H1 (cell line): ENCODE measurements around the gene PEX16. TPM values are rescaled to one million over a fixed set of nuclear protein-coding genes. Genes with fewer than 3 reads are reported as not detected.

Source experiments
- CTCF ChIA-PET: fragments of 300-600 bp; sonication (Branson Sonifier 250); formaldehyde crosslinking; loops from one replicate; lab custom pipeline; 2021; ENCODE audit not compliant: partially characterized antibody; lab: Charles Lee
- POLR2A ChIA-PET: fragments of 300-600 bp; sonication (Branson Sonifier 250); formaldehyde crosslinking; loops from one replicate; lab custom pipeline; 2021; ENCODE audit warnings: inconsistent platforms; ENCODE audit not compliant: partially characterized antibody; lab: Charles Lee
- DNase-seq, 2 experiments: peaks; one replicate each; pipeline versions ENCODE4 v3.0.0 to v3.0.0-alpha.2; 2010 to 2022; ENCODE audit warnings: low spot score in 2 of 2, low read depth in 1 of 2, mixed read lengths in 1 of 2
- FAIRE-seq: peaks from 2 replicates; lab custom pipeline; 2011; peaks lifted over from hg19 to GRCh38; lab: Jason Lieb, UNC
- H2AFZ ChIP-seq: 2 replicates; pipeline ENCODE4 v1.8.1; 2012; ENCODE audit warnings: low read length, inconsistent platforms
- H2AK5ac ChIP-seq: 2 replicates; pipeline ENCODE4 v1.6.1; 2013; ENCODE audit warnings: low read depth, low read length
- H2BK120ac ChIP-seq: replicated peaks from 2 replicates; pipeline ENCODE3; 2013; ENCODE audit warnings: low read depth, low read length, inconsistent platforms
- H2BK12ac ChIP-seq: 2 replicates; pipeline ENCODE4 v1.6.1; 2013; ENCODE audit warnings: low read depth, low read length
- H2BK15ac ChIP-seq: 2 replicates; pipeline ENCODE4 v1.6.1; 2013; ENCODE audit warnings: low read length
- H2BK20ac ChIP-seq: 2 replicates; pipeline ENCODE4 v1.6.1; 2013; ENCODE audit warnings: low read length
- H2BK5ac ChIP-seq: 2 replicates; pipeline ENCODE4 v1.6.1; 2013; ENCODE audit warnings: low read depth, low read length
- H3K14ac ChIP-seq: 2 replicates; pipeline ENCODE4 v1.6.1; 2013; ENCODE audit warnings: inconsistent platforms; ENCODE audit not compliant: insufficient read length
- H3K18ac ChIP-seq: 2 replicates; pipeline ENCODE4 v1.6.1; 2013; ENCODE audit warnings: low read length; ENCODE audit errors: extremely low read depth
- H3K23ac ChIP-seq: 2 replicates; pipeline ENCODE4 v1.6.1; 2013; ENCODE audit warnings: inconsistent platforms; ENCODE audit not compliant: insufficient read length
- H3K23me2 ChIP-seq: 2 replicates; pipeline ENCODE4 v1.6.1; 2013; ENCODE audit warnings: low read depth, low read length
- H3K27ac ChIP-seq: 2 replicates; pipeline ENCODE4 v1.6.1; 2011; ENCODE audit warnings: low read depth, low read length, inconsistent platforms
- H3K27me3 ChIP-seq, 4 experiments: replicated peaks in 1 of 4; 1 replicate in 1 of 4; 2 replicates in 3 of 4; pipeline versions ENCODE4 v1.6.1 to v1.8.1; 2011 to 2013; ENCODE audit warnings: low read length in 3 of 4, mild to moderate bottlenecking in 3 of 4, inconsistent platforms in 2 of 4, mixed read lengths in 2 of 4, moderate library complexity in 1 of 4; ENCODE audit not compliant: control insufficient read depth in 3 of 4, insufficient read depth in 3 of 4; ENCODE audit errors: extremely low read depth in 1 of 4
- H3K36me3 ChIP-seq, 4 experiments: 2 replicates each; pipeline versions ENCODE4 v1.6.1 to v1.8.1; 2011 to 2013; ENCODE audit warnings: mild to moderate bottlenecking in 4 of 4, low read length in 3 of 4, moderate library complexity in 2 of 4, control low read depth in 1 of 4, inconsistent platforms in 1 of 4; ENCODE audit not compliant: insufficient read depth in 4 of 4, control insufficient read depth in 2 of 4
- H3K4ac ChIP-seq: replicated peaks from 2 replicates; pipeline ENCODE3; 2013; ENCODE audit warnings: low read length, low read depth, mixed read lengths, inconsistent platforms; ENCODE audit not compliant: insufficient read length
- H3K4me1 ChIP-seq, 4 experiments: replicated peaks in 1 of 4; 1 replicate in 1 of 4; 2 replicates in 3 of 4; pipeline versions ENCODE4 v1.6.1 to v1.8.1; 2011 to 2013; ENCODE audit warnings: low read length in 3 of 4, inconsistent platforms in 2 of 4, mixed read lengths in 1 of 4; ENCODE audit not compliant: insufficient read depth in 4 of 4, control insufficient read depth in 3 of 4
- H3K4me2 ChIP-seq, 2 experiments: 2 replicates each; pipeline versions ENCODE4 v1.6.1 to v1.8.1; 2011 to 2013; ENCODE audit warnings: low read depth in 2 of 2, low read length in 2 of 2, control low read depth in 1 of 2, inconsistent platforms in 1 of 2, mild to moderate bottlenecking in 1 of 2; ENCODE audit not compliant: insufficient read depth in 1 of 2
- H3K4me3 ChIP-seq, 4 experiments: fragments of 200-600, 300-600 bp in 1 of 4; sonication (generic), shearing (Covaris generic), sonication (Bioruptor Twin) in 1 of 4; 2 replicates each; pipeline versions ENCODE4 v1.5.1 to v1.8.1; 2011 to 2016; ENCODE audit warnings: low read length in 4 of 4, low read depth in 3 of 4, control low read depth in 2 of 4, inconsistent platforms in 2 of 4, mild to moderate bottlenecking in 2 of 4, mixed read lengths in 1 of 4, moderate library complexity in 1 of 4; ENCODE audit not compliant: insufficient read depth in 2 of 4; ENCODE audit errors: extremely low read depth in 1 of 4
- H3K56ac ChIP-seq: replicated peaks from 2 replicates; pipeline ENCODE3; 2013; ENCODE audit warnings: low read depth, mild to moderate bottlenecking, mixed read lengths, low read length, inconsistent platforms; ENCODE audit not compliant: insufficient read length
- H3K79me1 ChIP-seq: 2 replicates; pipeline ENCODE4 v1.6.1; 2013; ENCODE audit warnings: low read depth, low read length, control low read depth
- H3K79me2 ChIP-seq, 2 experiments: 2 replicates each; pipeline versions ENCODE4 v1.6.1 to v1.8.1; 2012 to 2013; ENCODE audit warnings: low read length in 2 of 2, mild to moderate bottlenecking in 2 of 2, inconsistent platforms in 1 of 2; ENCODE audit not compliant: insufficient read depth in 2 of 2, control insufficient read depth in 1 of 2
- H3K9ac ChIP-seq, 4 experiments: replicated peaks in 1 of 4; 1 replicate in 1 of 4; 2 replicates in 3 of 4; pipeline versions ENCODE4 v1.6.1 to v1.8.1; 2011 to 2013; ENCODE audit warnings: low read depth in 3 of 4, low read length in 3 of 4, control low read depth in 2 of 4, mild to moderate bottlenecking in 2 of 4, moderate library complexity in 2 of 4, inconsistent platforms in 1 of 4; ENCODE audit errors: extremely low read depth in 1 of 4
- H3K9me3 ChIP-seq, 2 experiments: 2 replicates each; pipeline versions ENCODE4 v1.6.1 to v1.8.1; 2012 to 2013; ENCODE audit warnings: mild to moderate bottlenecking in 2 of 2, moderate library complexity in 2 of 2, control low read depth in 1 of 2, inconsistent platforms in 1 of 2, low read depth in 1 of 2, low read length in 1 of 2, mixed read lengths in 1 of 2; ENCODE audit not compliant: insufficient read depth in 2 of 2
- H4K20me1 ChIP-seq, 2 experiments: replicated peaks in 1 of 2; 2 replicates each; pipeline versions ENCODE3 to v1.8.1; 2011 to 2013; ENCODE audit warnings: inconsistent platforms in 2 of 2, low read length in 2 of 2, mild to moderate bottlenecking in 1 of 2; ENCODE audit not compliant: insufficient read depth in 2 of 2, control insufficient read depth in 1 of 2
- H4K5ac ChIP-seq: 2 replicates; pipeline ENCODE4 v1.6.1; 2013; ENCODE audit warnings: low read length, low read depth, mixed read lengths, inconsistent platforms; ENCODE audit not compliant: insufficient read length
- H4K8ac ChIP-seq: 2 replicates; pipeline ENCODE4 v1.8.0; 2013; ENCODE audit warnings: mild to moderate bottlenecking, moderate library complexity, low read length, inconsistent platforms; ENCODE audit not compliant: insufficient read depth; ENCODE audit errors: extremely low read depth
- H4K91ac ChIP-seq: replicated peaks from 2 replicates; pipeline ENCODE3; 2013; ENCODE audit warnings: low read length, mixed read lengths, inconsistent platforms; ENCODE audit not compliant: insufficient read length
- BACH1 ChIP-seq: IDR thresholded peaks from 2 replicates; pipeline ENCODE4 v1.6.1; 2012; ENCODE audit warnings: low read length, improper control_type of control experiment
- GABPA ChIP-seq: IDR thresholded peaks from 2 replicates; pipeline ENCODE4 v1.6.1; 2011; ENCODE audit warnings: mild to moderate bottlenecking, low read length, moderate library complexity, borderline replicate concordance; ENCODE audit not compliant: insufficient read depth
- KDM4A ChIP-seq: IDR thresholded peaks from one replicate; pipeline ENCODE4 v1.7.1; 2012; ENCODE audit warnings: low read depth, mild to moderate bottlenecking, moderate library complexity, low read length, inconsistent platforms; ENCODE audit not compliant: severe bottlenecking
- RBBP5 ChIP-seq: IDR thresholded peaks from 2 replicates; pipeline ENCODE4 v1.7.1; 2012; ENCODE audit warnings: low read depth, mild to moderate bottlenecking, inconsistent platforms, low read length, moderate library complexity, borderline replicate concordance
- SIRT6 ChIP-seq: IDR thresholded peaks from one replicate; pipeline ENCODE4 v1.7.1; 2012; ENCODE audit warnings: low read length, inconsistent platforms
- SRF ChIP-seq: IDR thresholded peaks from 2 replicates; pipeline ENCODE4 v1.6.1; 2011; ENCODE audit warnings: mild to moderate bottlenecking, low read depth, low read length, moderate library complexity
- WGBS, 2 experiments: shearing (Covaris generic) in 1 of 2; methylation state at CpG; one replicate each; pipeline versions ENCODE4 v1.1.6 to v1.1.7; 2013 to 2015; ENCODE audit warnings: low lambda C conversion rate in 2 of 2, mixed read lengths in 2 of 2, inconsistent platforms in 1 of 2, low coverage in 1 of 2, missing lambda C conversion rate in 1 of 2; ENCODE audit not compliant: insufficient replicate concordance in 2 of 2, insufficient coverage in 1 of 2, insufficient read length in 1 of 2; ENCODE audit errors: extremely low coverage in 1 of 2, missing lambda C conversion rate in 1 of 2; 5-methylcytosine and 5-hydroxymethylcytosine counted together
- polyA plus RNA-seq, 7 experiments: library from polyadenylated mRNA; depleted of rRNA in 3 of 7; stranded (reverse) in 5 of 7; unstranded in 2 of 7; fragments of >200 nt in 5 of 7; fragments of 200-250 nt in 2 of 7; gene quantifications; 1 replicate in 5 of 7; 2 replicates in 1 of 7; 4 replicates in 1 of 7; pipeline versions ENCODE4 v1.2.1 to v1.2.3, GENCODE V29; 2011 to 2013; ENCODE audit warnings: missing spikeins in 2 of 7, mixed read lengths in 2 of 7
- total RNA-seq: library from RNA; stranded (reverse); fragmentation: NEBNext Ultra II Directional; extraction: Animal tissue kit (Norgen Biotek cat#: 25700); gene quantifications from 2 replicates; pipeline ENCODE4 v1.2.1, GENCODE V29; 2021

The PEX16 gene
- total and polyA plus RNA-seq, 2 of the 8 experiments (the other 6 are each of a cell fraction or from before 2014, with no cell fraction given), result 29.2 to 36.0 TPM

DNA sequence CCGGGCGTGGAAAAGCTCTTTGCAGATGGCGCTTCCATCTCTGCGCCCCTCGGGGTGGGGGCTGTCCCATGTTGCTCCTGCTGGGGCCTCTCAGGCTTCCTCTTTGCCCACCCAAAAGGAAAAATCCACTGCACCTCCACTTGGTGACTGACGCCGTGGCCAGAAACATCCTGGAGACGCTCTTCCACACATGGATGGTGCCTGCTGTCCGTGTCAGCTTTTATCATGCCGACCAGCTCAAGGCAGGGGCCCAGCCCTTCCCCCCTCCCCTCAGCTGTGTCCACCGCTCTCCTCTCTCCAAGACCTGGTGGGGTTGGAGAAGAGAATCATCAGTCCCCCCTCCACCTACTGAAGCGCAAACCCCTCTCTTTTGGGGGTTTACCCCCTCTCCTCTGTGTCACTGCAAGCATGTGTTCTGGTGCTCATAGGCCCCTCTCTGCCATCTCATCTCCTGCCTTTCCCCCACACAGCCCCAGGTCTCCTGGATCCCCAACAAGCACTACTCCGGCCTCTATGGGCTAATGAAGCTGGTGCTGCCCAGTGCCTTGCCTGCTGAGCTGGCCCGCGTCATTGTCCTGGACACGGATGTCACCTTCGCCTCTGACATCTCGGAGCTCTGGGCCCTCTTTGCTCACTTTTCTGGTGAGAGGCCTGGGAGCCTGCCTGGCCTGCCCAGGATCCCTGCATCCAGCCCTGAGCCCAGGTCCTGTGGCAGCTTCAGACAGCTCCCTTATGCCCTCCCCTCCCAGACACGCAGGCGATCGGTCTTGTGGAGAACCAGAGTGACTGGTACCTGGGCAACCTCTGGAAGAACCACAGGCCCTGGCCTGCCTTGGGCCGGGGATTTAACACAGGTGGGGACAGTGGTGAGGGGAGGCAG is 6.6 kb upstream of the PEX16 start:
- Histone ChIP-seq H4K91ac (peak overlapping the region; percentile 48), H2BK20ac (no peak overlapping the region), H3K23ac (no peak overlapping the region), H2BK15ac (no peak overlapping the region), H3K9me3 (no peaks in the 10 kb centered on the region), H2AK5ac (peak overlapping the region; percentile 75; the same call in 1 of the 2 replicates), H2BK12ac (no peak overlapping the region), H2BK120ac (no peak overlapping the region), H3K23me2 (peaks cover 12% of the 10 kb centered on the region; the same call in 1 of the 2 replicates), H4K5ac (no peak overlapping the region), H3K4me2 (peak overlapping the region; percentile 39 to 91), H2AFZ (no peak overlapping the region), H3K56ac (no peak overlapping the region), H3K79me2 (peaks cover 0 to 11% of the 10 kb centered on the region in 2 experiments; a peak in 1 of 4 replicates), H3K27ac (no peak overlapping the region), H3K9ac (no peak overlapping the region; a peak in 1 of 7 replicates), H3K79me1 (peaks cover 15% of the 10 kb centered on the region), H3K4ac (no peak overlapping the region), H3K36me3 (peaks cover 2 to 35% (median 20%) of the 10 kb centered on the region in 4 experiments; a peak in 7 of 8 replicates), H3K4me1 (peaks cover 12 to 26% (median 18%) of the 10 kb centered on the region in 4 experiments), H2BK5ac (0 out of 2 replicates have a peak overlapping the region, but pooled peaks have one; percentile 21), H3K14ac (no peak overlapping the region), H4K20me1 (peaks cover 10 to 19% of the 10 kb centered on the region in 2 experiments), H3K18ac (no peak overlapping the region), H4K8ac (peak overlapping the region; percentile 29; the same call in 1 of the 2 replicates), H3K4me3 (peak overlapping the region in 1 of 4 experiments; percentile 78; a peak in 3 of 8 replicates), H3K27me3 (peaks cover 0 to 9% (median 0%) of the 10 kb centered on the region in 4 experiments; a peak in 3 of 7 replicates)
- DNase-seq (no peak), FAIRE-seq (no peak)
- CTCF ChIA-PET, result interaction anchor here (0.6 to 4.0 kb wide), 10 partner anchors 11 to 96 kb away, joined by 3 to 26 read pairs (median 4); no protein-coding TSS in a partner anchor
- TF ChIP-seq SRF (no peak), BACH1 (no peak), RBBP5 (no peak), GABPA (no peak), SIRT6 (no peak), KDM4A (no peak)
- POLR2A ChIA-PET, result interaction anchor here (0.6 to 9.8 kb wide), 12 partner anchors 9 to 1654 kb away, joined by 3 to 115 read pairs (median 6); partner anchors contain the start of gene KBTBD4
- 93% methylated on average over 21 of the region's 22 CpGs; no CpG with 5 or more reads in 1 of the 2 experiments for WGBS, 2 experiments
